ENCODE measurements around the gene ARHGAP22.

ARHGAP22 gene

GRCh38 chr10:48411510-48411909, 193.4 kb downstream of the ARHGAP22 start:
- DNase-seq, result no peak

- no peak for DNase-seq
Measured at GRCh38 chr10:48410503-48410902, 194.4 kb downstream of the ARHGAP22 start.

- DNase-seq, result no peak
Measured at GRCh38 chr10:48406658-48407057, 198.2 kb downstream of the ARHGAP22 start.

DNA sequence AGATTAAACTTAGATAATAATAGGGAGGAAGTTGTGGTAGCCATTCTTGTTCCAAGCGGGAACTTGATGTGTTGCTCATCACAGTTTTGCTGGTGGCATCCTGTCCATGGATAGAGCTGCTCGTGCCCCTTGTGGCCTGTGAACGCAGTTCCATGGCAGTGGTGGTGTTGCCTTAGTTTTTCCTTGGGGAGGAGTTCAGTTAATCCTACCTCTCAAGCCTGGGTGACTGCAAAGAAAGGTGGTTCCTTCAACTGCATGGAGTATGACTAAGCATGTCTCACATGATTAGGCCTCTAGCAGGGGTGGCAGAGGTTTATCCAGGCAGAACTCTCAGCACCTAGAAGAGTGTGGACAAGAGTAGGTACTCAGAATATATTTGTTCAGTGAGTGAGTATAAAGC, 198.7 kb downstream of the ARHGAP22 start:
- DNase-seq, result no peak

DNA sequence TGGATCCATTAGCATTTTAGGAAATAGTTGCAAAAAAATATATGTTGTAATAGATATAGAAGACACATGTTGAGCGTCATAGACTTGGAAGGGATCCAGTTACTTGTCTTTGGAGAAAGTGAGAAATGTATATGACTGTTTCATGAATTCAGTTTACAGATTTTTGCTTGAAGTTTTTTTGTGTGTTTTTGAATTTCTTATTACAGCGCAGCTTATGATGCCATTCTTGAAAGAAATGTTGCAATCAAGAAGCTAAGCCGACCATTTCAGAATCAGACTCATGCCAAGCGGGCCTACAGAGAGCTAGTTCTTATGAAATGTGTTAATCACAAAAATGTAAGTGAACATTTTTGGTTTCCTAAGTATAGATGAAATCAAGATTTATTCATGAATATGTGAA, 200.2 kb downstream of the ARHGAP22 start:
- DNase-seq, result no peak

GRCh38 chr10:48400850-48401220, 204.0 kb downstream of the ARHGAP22 start:
- DNase-seq, result no peak

DNA sequence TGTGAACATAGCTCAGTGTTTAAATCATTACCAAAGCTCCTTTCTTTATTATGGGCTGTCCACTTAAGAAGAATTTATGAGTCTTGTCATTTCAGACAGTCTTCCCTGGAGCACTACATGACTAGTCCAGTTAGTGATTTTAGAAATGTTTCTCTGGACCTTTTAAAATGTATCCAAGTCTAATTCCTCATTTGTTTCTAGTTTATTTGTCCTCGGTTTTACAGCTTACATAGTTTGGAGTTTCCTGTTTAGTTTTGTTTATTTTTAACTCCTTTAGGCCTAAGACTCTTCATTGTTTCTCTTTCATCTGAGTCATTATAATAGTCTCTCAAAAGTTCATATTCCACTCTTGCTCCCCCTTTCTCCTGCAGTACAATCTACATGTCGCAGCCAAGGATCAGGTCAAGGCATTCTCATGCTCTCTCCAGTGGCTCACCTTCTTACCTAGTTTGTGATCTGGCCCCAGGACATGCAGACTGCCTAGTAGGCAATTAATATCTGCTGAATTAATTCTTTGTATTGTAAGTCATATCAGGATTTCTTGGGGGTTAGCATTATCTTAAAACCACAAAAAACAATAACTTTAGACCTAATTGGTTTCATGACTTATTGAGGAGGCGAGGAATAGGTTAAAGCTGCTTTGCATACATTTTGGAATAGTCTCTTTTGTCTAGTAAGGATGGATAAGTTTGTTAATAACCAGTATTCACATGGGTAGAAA, 204.6 kb downstream of the ARHGAP22 start:
- DNase-seq, result no peak

GRCh38 chr10:48399551-48399950, 205.3 kb downstream of the ARHGAP22 start:
- no peak for DNase-seq

- DNase-seq, result no peak
Measured at GRCh38 chr10:48399056-48399541, 205.8 kb downstream of the ARHGAP22 start.

- no peak for DNase-seq
Measured at GRCh38 chr10:48398261-48398660, 206.6 kb downstream of the ARHGAP22 start.
